Uterus (tissue), 2 donors: Measurements from ENCODE around the gene FGD6.

Experiments
- CTCF ChIP-seq, 4 experiments: fragments of 200-600 bp in 2 of 4; fragments of 450-650 bp in 2 of 4; sonication (generic) in 2 of 4; IDR thresholded peaks; one replicate each; pipeline ENCODE4 v1.5.1; 2016 to 2019; ENCODE audit warnings: antibody characterized with exemption in 4 of 4, mild to moderate bottlenecking in 2 of 4, moderate library complexity in 1 of 4
- POLR2A ChIP-seq, 2 donors: fragments of 450-650 bp; IDR thresholded peaks; one replicate each; pipeline ENCODE4 v1.6.1; 2016; ENCODE audit warnings: antibody characterized with exemption in 2 of 2, mild to moderate bottlenecking in 1 of 2, moderate library complexity in 1 of 2

GRCh38 chr12:95054206-95054605 lies 163.1 kb downstream of the FGD6 start:
- TF ChIP-seq POLR2A (IDR thresholded peaks at IDR 0.05) (no peak), CTCF (IDR thresholded peaks at IDR 0.05) (no peak)
